ENCODE results near the gene TRIOBP.

TRIOBP gene

GRCh38 chr22:37674248-37674647 is 22.6 kb upstream of the TRIOBP start:
- Histone ChIP-seq H3K4me1 (ENCODE audit: insufficient read depth, low read length) (peaks cover 4% of the 10 kb centered on the region; the same call in 1 of the 2 replicates), H3K4me3 (ENCODE audit: low read length) (no peak overlapping the region), H3K9ac (ENCODE audit: low read depth, low read length) (no peak overlapping the region), H3K27ac (ENCODE audit: low read length) (no peak overlapping the region), H3K36me3 (ENCODE audit: insufficient read depth, low read depth, low read length) (no peaks in the 10 kb centered on the region), H3K27me3 (ENCODE audit: insufficient read depth, low read length) (peaks cover 18% of the 10 kb centered on the region; the same call in 1 of the 2 replicates), H3K9me3 (ENCODE audit: insufficient read depth, low read depth, low read length) (no peaks in the 10 kb centered on the region)

DNA sequence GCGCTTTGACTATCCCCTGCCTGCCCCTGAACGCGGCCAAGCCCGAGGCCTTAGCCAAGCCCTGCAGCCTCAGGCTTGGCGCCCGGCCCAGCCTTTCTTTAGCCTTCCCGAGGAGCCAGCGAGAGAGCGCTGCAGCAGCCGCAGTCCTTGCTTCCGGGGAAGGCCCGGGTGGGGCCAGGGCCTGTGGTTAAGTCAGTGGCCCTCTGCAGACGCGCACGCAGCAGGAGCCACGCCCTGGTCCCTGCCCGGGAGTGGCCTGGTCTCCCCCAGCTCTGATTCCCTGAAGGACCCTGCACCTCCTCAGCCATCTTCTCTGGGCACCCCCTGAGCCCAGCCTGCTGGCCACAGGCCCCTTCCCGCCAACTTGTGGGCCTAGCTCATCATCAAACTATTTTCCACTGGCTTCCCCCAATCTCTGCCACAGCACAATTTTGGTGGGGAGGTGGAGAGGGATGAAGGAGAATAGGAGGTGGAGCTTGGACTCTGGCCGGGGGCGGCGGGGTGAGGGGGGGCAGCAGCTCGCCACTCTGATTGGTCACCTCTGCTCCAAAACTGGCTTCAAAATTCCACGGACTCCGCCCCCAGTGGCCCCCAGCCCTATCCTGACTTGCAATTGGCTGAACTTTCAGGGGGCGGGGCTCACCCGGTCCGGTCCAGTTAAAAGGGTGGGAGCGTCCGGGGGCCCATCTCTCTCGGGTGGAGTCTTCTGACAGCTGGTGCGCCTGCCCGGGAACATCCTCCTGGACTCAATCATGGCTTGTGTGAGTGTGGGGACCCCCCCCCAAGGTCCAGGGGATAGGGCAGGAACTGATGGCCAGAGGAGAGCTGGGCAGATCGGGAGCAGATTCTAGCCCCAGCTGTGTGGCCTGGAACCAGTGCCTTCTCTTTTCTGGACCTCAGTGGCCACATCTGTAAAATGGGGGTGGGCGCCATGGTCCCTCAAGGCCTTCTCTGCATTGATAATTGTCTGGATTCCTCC is 21.6 kb upstream of the TRIOBP start, which contains the start of gene LGALS1:
TSS of gene LGALS1 (plus strand) at position 686 of the 979 bp plus-strand sequence. CDS start at position 753, 67 bp downstream.
- no peaks in the 10 kb centered on the region for H3K36me3 ChIP-seq (ENCODE audit: insufficient read depth, low read depth, low read length)
- H3K9me3 ChIP-seq (ENCODE audit: insufficient read depth, low read depth, low read length): no peaks in the 10 kb centered on the region
- H3K27me3 ChIP-seq (ENCODE audit: insufficient read depth, low read length): peaks cover 18% of the 10 kb centered on the region; the same call in 1 of the 2 replicates
- H3K9ac ChIP-seq (ENCODE audit: low read depth, low read length): peak within 1 kb of the TSS; percentile 16; the same call in 1 of the 2 replicates
- peaks cover 4% of the 10 kb centered on the region; the same call in 1 of the 2 replicates for H3K4me1 ChIP-seq (ENCODE audit: insufficient read depth, low read length)
- H3K27ac ChIP-seq (ENCODE audit: low read length): no peak within 1 kb of the TSS
- peak within 1 kb of the TSS; percentile 63; the same call in 1 of the 2 replicates for H3K4me3 ChIP-seq (ENCODE audit: low read length)

- peak overlapping the region; percentile 16; the same call in 1 of the 2 replicates for H3K9ac ChIP-seq (ENCODE audit: low read depth, low read length)
Observed at GRCh38 chr22:37675930-37676735, 20.7 kb upstream of the TRIOBP start.

DNA sequence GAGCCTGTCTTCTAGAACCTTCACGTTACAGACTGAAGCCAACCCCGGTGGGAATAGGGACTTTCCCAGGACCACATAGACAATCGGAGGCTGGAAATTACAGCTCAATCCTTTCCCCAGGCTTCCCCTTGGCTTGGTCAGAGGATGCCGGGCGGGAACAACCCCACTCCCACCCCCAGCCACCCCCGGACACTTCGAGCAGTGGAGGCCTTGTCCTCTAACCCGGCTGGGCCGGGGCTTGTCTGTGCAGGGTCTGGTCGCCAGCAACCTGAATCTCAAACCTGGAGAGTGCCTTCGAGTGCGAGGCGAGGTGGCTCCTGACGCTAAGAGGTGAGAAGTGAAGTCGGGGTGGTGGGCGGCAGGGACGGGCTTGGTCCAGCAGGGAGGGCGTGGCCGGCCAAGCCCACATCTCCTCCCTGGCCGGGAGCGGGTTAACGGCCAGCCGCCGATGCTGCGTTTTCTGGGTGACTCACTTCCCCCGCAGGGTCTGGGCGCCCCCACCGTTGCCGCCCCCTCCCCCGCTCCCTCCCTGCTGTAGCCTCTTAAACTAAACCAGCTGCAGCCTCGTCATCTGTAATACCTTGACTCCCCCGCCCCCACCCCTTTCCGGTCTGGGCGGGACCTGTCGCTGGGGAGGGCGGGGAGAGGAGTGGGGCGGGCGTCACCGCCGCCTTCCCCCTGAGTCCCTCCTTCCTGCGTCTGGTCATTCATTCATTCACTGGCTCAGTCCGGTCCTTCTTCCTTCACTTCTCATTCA is 19.9 kb upstream of the TRIOBP start:
- Histone ChIP-seq H3K4me1 (ENCODE audit: insufficient read depth, low read length) (peaks cover 4% of the 10 kb centered on the region; the same call in 1 of the 2 replicates), H3K27ac (ENCODE audit: low read length) (no peak overlapping the region), H3K4me3 (ENCODE audit: low read length) (peak overlapping the region; percentile 63), H3K9me3 (ENCODE audit: insufficient read depth, low read depth, low read length) (no peaks in the 10 kb centered on the region), H3K9ac (ENCODE audit: low read depth, low read length) (peak overlapping the region; percentile 16; the same call in 1 of the 2 replicates), H3K36me3 (ENCODE audit: insufficient read depth, low read depth, low read length) (no peaks in the 10 kb centered on the region), H3K27me3 (ENCODE audit: insufficient read depth, low read length) (peaks cover 18% of the 10 kb centered on the region; the same call in 1 of the 2 replicates)

More at GRCh38 chr22:37675930-37676735, 20.7 kb upstream of the TRIOBP start:
- H3K36me3 ChIP-seq (ENCODE audit: insufficient read depth, low read depth, low read length): no peaks in the 10 kb centered on the region
- H3K27ac ChIP-seq (ENCODE audit: low read length): no peak overlapping the region
- H3K27me3 ChIP-seq (ENCODE audit: insufficient read depth, low read length): peaks cover 18% of the 10 kb centered on the region; the same call in 1 of the 2 replicates
- H3K9me3 ChIP-seq (ENCODE audit: insufficient read depth, low read depth, low read length): no peaks in the 10 kb centered on the region
- peaks cover 4% of the 10 kb centered on the region; the same call in 1 of the 2 replicates for H3K4me1 ChIP-seq (ENCODE audit: insufficient read depth, low read length)
- peak overlapping the region; percentile 63; the same call in 1 of the 2 replicates for H3K4me3 ChIP-seq (ENCODE audit: low read length)

DNA sequence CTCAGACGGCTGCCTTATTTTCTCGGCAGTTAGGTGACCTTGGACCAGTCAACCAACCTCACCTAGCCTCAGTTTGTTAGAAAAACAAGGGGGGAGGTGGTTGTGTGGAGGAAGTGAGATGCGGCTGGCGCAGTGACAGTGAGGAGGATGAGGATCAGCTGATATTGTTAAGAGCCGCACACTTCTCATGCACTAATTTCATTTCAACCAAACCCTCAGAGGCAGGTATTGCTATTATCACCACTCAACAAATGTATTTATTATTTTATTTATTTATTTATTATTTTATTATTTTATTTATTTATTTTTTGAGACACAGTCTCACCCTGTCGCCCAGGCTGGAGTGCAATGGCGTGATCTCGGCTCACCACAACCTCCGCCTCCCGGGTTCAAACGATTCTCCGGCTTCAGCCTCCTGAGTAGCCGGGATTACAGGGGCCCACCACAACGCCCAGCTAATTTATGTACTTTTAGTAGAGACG is 19.3 kb upstream of the TRIOBP start:
- Histone ChIP-seq H3K36me3 (ENCODE audit: insufficient read depth, low read depth, low read length) (no peaks in the 10 kb centered on the region), H3K9me3 (ENCODE audit: insufficient read depth, low read depth, low read length) (no peaks in the 10 kb centered on the region), H3K4me3 (ENCODE audit: low read length) (peak overlapping the region; percentile 63), H3K9ac (ENCODE audit: low read depth, low read length) (no peak overlapping the region), H3K27me3 (ENCODE audit: insufficient read depth, low read length) (peaks cover 18% of the 10 kb centered on the region; the same call in 1 of the 2 replicates), H3K4me1 (ENCODE audit: insufficient read depth, low read length) (peaks cover 4% of the 10 kb centered on the region; the same call in 1 of the 2 replicates), H3K27ac (ENCODE audit: low read length) (no peak overlapping the region)

GRCh38 chr22:37678372-37678771 is 18.5 kb upstream of the TRIOBP start:
- Histone ChIP-seq H3K4me3 (ENCODE audit: low read length) (no peak overlapping the region), H3K27ac (ENCODE audit: low read length) (no peak overlapping the region), H3K9ac (ENCODE audit: low read depth, low read length) (no peak overlapping the region), H3K4me1 (ENCODE audit: insufficient read depth, low read length) (peaks cover 4% of the 10 kb centered on the region; the same call in 1 of the 2 replicates), H3K9me3 (ENCODE audit: insufficient read depth, low read depth, low read length) (no peaks in the 10 kb centered on the region), H3K36me3 (ENCODE audit: insufficient read depth, low read depth, low read length) (no peaks in the 10 kb centered on the region), H3K27me3 (ENCODE audit: insufficient read depth, low read length) (peaks cover 18% of the 10 kb centered on the region; the same call in 1 of the 2 replicates)

GRCh38 chr22:37679670-37680069 is 17.2 kb upstream of the TRIOBP start:
- H3K27ac ChIP-seq (ENCODE audit: low read length): no peak overlapping the region
- H3K9ac ChIP-seq (ENCODE audit: low read depth, low read length): no peak overlapping the region
- peaks cover 4% of the 10 kb centered on the region; the same call in 1 of the 2 replicates for H3K4me1 ChIP-seq (ENCODE audit: insufficient read depth, low read length)
- H3K36me3 ChIP-seq (ENCODE audit: insufficient read depth, low read depth, low read length): no peaks in the 10 kb centered on the region
- H3K27me3 ChIP-seq (ENCODE audit: insufficient read depth, low read length): peaks cover 18% of the 10 kb centered on the region; the same call in 1 of the 2 replicates
- no peak overlapping the region for H3K4me3 ChIP-seq (ENCODE audit: low read length)
- H3K9me3 ChIP-seq (ENCODE audit: insufficient read depth, low read depth, low read length): no peaks in the 10 kb centered on the region

- no peak overlapping the region for H3K27ac ChIP-seq (ENCODE audit: low read length)
- no peak overlapping the region for H3K9ac ChIP-seq (ENCODE audit: low read depth, low read length)
- H3K36me3 ChIP-seq (ENCODE audit: insufficient read depth, low read depth, low read length): no peaks in the 10 kb centered on the region
Observed at GRCh38 chr22:37680191-37680851, 16.5 kb upstream of the TRIOBP start.

GRCh38 chr22:37681001-37681424 is 15.8 kb upstream of the TRIOBP start:
- H3K9ac ChIP-seq (ENCODE audit: low read depth, low read length): no peak overlapping the region
- H3K9me3 ChIP-seq (ENCODE audit: insufficient read depth, low read depth, low read length): no peaks in the 10 kb centered on the region
- H3K27ac ChIP-seq (ENCODE audit: low read length): no peak overlapping the region
- no peaks in the 10 kb centered on the region for H3K36me3 ChIP-seq (ENCODE audit: insufficient read depth, low read depth, low read length)
- peaks cover 4% of the 10 kb centered on the region; the same call in 1 of the 2 replicates for H3K4me1 ChIP-seq (ENCODE audit: insufficient read depth, low read length)
- peaks cover 8% of the 10 kb centered on the region; the same call in 1 of the 2 replicates for H3K27me3 ChIP-seq (ENCODE audit: insufficient read depth, low read length)
- H3K4me3 ChIP-seq (ENCODE audit: low read length): no peak overlapping the region

More at GRCh38 chr22:37680191-37680851, 16.5 kb upstream of the TRIOBP start:
- no peak overlapping the region for H3K4me3 ChIP-seq (ENCODE audit: low read length)
- peaks cover 15% of the 10 kb centered on the region; the same call in 1 of the 2 replicates for H3K27me3 ChIP-seq (ENCODE audit: insufficient read depth, low read length)
- H3K9me3 ChIP-seq (ENCODE audit: insufficient read depth, low read depth, low read length): no peaks in the 10 kb centered on the region
- H3K4me1 ChIP-seq (ENCODE audit: insufficient read depth, low read length): peaks cover 4% of the 10 kb centered on the region; the same call in 1 of the 2 replicates

- H3K36me3 ChIP-seq (ENCODE audit: insufficient read depth, low read depth, low read length): no peaks in the 10 kb centered on the region
- H3K9ac ChIP-seq (ENCODE audit: low read depth, low read length): no peak overlapping the region
- no peak overlapping the region for H3K27ac ChIP-seq (ENCODE audit: low read length)
- H3K4me3 ChIP-seq (ENCODE audit: low read length): no peak overlapping the region
- H3K27me3 ChIP-seq (ENCODE audit: insufficient read depth, low read length): peaks cover 2% of the 10 kb centered on the region; the same call in 1 of the 2 replicates
- no peaks in the 10 kb centered on the region for H3K9me3 ChIP-seq (ENCODE audit: insufficient read depth, low read depth, low read length)
- H3K4me1 ChIP-seq (ENCODE audit: insufficient read depth, low read length): peaks cover under 1% of the 10 kb centered on the region; the same call in 1 of the 2 replicates
Observed at GRCh38 chr22:37681556-37682049, 15.2 kb upstream of the TRIOBP start.
